GM19467 (cell line): ENCODE measurements around the gene CENPE.

Experiments used
- ATAC-seq: cut with Tn5 transposase; IDR thresholded peaks from one replicate; pipeline ENCODE4 v1.9.1; 2021; ENCODE audit warnings: mild to moderate bottlenecking, moderate library complexity; ENCODE audit not compliant: unreplicated experiment

The CENPE gene

GRCh38 chr4:103079621-103080020, 118.5 kb downstream of the CENPE start:
- no peak for ATAC-seq

DNA sequence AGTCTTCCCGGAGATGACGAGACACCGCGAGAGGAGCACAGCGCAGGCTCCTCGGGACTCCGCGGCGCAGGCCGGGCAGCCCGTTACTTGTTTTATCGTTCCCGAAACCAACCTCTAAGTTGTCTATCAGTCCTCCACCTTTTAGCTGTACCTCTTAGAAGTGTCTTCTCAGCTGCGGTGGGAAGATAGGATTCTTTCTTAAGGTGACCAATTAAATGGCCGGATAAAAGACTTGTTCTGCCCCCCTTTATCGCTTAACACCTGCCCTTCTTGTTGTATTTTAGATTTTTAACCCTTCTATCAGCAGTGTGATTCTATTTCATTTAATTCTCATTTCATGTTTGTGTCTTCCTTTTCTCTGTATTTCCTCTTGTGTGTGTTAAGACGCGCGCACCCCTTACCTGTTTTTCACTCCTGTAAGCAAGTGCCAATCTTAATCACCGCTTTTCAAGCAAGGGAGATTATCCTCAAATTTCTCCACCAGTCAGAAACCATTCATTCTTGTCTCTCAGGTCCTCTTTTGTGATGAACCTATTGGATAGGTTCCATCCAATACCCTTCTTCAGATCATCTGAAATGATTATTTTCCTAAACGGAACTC, 121.3 kb downstream of the CENPE start, which contains the start of gene SLC9B2:
Gene SLC9B2, minus strand, starts transcription at position 15 of the 601 bp plus-strand sequence. CDS start 9,211 bp downstream, outside the sequence.
- peak; percentile 37 for ATAC-seq

DNA sequence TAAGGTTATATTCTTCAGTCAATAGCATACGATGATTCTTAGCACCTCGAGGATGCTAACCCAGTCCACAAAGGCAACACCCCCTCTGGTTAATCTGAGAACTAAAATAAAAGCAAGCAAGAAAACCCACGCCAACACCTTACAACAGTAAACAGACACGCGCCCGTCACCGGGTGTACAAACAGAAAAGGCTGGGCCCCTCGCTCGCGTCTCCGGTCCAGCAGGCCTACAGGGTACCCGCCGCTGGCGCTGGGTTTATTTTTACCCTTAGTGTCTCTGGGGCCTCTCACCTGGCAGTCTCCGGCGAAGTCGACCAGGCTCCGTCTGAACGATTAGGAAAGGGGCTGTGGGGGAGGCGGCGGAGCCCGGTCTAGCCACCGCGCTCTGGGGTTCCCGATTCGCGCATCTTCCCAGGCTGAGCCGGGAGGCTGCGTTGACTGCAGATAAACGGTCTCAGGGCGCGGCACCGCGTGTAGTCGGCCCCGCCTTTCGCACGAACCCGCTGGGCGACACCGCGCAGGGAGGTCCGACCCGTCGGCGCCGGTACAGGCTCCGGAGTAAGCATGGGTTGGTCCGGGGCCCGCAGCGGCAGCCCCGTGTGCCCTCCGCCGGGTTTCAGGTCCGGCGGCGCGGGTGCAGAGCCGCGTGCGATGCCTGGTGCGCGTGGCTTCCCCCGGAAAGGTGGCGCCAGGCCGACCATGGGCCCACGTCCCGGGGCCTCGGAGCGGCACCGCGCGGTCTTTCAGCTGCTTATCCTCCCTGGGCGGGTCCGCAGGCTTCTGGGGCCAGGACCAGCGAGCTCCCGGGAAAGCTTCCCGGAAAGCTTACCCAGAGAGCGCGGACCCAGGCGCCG, 122.0 kb downstream of the CENPE start:
- peak; percentile 55 for ATAC-seq

GRCh38 chr4:103075435-103075893, 122.7 kb downstream of the CENPE start:
- ATAC-seq = no peak

- no peak for ATAC-seq
Observed at GRCh38 chr4:103074744-103075434, 123.3 kb downstream of the CENPE start.

GRCh38 chr4:103073792-103074438, 124.2 kb downstream of the CENPE start:
- ATAC-seq = no peak

GRCh38 chr4:103067841-103068547, 130.1 kb downstream of the CENPE start:
- no peak for ATAC-seq

- ATAC-seq = no peak
Observed at GRCh38 chr4:103060453-103061148, 137.5 kb downstream of the CENPE start.
